Measurements from ENCODE around the gene MAPK4.
"Not testable (repeated sequence)": the region's sequence is repeated elsewhere in the genome, so short reads cannot be mapped to it uniquely, and the experiment has no call there.

The MAPK4 gene

DNA sequence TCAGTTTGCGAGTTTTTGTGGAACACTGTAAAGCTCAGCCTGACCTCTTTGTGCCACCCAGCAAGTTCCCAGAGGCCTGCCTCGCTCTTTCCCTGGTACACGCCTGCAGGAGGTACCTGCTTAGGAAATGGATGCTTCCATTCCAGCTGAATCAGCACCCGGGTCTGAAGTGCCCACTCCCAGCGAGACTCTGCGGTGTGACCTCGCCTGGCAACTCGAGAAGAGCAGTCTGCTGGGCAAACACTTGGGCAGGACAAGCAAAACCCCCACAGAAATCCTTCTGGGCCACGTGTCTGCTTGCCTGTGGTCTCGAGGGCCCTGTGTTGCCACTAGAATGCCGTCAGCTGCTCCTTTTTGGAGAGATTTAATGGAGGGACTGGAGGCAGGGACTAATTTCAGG lies 127.6 kb downstream of the MAPK4 start:
- no peak for DNase-seq (ENCODE audit: low read depth)

DNA sequence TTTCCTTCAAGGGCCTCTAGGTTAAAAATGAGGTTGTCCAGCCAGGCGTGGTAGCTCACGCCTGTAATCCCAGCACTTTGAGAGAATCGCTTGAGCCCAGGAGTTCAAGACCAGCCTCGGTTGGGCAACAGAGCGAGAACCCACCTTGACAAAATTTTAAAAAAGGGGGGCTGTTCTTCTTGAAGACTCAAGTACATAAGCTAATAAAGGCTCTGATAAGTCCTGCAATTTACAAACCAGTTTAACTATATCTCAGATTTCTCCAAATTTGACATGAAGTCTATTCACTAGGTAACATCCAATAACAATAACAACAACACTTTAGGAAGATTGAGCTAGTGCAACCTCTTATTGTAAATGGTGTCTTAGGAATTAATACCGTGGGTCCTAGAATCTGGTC lies 129.7 kb downstream of the MAPK4 start:
- no peak for DNase-seq (ENCODE audit: low read depth)

GRCh38 chr18:50694147-50694546 lies 134.3 kb downstream of the MAPK4 start:
- DNase-seq (ENCODE audit: low read depth) = no peak

DNA sequence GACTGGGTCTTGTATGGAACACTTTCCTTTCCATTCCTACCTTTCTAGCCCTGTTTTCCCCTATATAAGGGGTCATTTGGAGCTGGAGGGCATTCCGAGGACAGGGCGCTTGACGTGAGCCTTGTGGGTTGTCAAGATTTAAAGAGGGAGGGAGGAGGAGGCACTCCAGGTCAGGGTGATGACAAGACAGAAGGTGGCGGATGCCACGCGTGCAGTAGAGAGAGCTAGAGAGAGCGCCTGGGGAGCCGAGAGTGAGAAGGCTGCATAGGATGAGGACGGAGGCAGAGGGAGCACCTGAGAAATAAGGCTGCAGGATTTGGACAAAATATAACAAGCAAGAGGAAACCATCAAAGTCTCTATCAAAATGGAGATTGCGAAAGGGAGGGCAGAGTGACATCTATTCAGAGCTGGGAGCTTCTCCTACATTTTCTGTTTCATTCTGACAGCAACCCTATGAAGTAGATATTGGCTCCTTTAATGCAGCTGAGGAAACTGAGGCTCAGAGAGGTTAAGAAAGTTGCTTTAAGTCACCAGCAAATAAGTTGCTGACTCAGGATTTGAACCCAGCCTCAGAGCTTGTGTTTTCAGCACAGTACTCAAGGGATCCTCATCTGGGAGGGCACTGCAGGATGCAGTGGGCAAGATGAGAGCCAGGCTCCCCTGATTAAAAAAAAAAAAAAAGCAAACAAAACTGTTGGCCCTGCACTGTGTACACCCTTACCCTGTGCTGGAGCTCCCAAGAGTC lies 135.7 kb downstream of the MAPK4 start:
- no peak for DNase-seq (ENCODE audit: low read depth)

DNA sequence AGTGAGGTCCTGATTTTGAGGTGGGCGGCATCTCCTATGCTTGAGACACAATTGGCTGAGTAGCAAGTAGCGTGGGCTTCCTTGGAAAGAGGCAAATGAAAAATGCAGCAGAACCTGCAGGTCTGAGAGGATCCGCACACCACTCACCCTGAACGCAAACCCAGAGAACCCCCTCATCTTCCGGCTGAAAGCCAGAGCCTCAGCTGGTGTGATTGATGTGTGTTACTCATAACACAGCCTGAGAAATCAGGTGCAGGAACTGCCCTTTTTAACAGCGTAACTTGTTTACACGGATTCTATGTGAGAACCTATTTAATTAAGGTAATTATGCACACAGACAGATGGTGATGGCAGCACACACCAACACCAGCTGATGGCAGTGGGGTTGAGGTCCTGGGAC lies 136.5 kb downstream of the MAPK4 start:
- no peak for DNase-seq (ENCODE audit: low read depth)

DNA sequence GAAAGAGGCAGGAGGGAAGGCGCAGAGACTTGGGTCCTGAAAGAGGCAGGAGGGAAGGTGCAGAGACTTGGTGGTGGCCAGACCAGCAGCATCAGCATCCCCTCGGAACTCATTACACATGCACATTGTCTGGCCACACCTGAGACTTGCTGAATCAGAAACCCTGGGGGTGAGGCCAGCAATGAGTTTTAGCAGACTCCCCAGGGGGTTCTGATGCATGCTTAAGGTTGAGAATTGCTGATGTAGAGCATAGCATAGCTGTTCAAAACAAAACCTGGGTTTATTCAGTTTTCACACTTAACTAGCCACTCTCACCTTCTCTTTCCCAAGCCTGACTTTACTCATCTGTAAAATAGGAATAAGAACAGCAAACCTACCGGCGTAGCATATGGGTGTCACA lies 137.0 kb downstream of the MAPK4 start:
- DNase-seq (ENCODE audit: low read depth) = no peak

DNA sequence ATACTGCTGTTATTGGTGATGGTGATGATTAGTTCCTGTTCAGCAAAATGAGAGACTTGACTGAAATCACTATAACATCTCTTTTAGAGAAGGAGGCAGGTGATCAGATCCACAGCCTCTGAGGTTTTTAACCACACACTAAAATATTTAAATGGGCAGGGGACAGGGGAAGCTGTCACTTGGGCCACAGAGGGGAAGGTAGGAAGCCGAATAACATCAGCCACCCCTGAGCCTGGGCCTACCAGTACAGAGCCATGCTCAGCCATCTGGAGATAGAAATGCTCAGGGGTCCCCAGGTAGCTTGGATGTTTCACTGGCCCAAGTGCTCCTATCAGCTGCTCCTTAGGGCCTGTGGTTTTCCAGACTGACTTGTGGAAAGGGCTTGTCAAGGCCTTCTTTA lies 137.6 kb downstream of the MAPK4 start:
- no peak for DNase-seq (ENCODE audit: low read depth)

DNA sequence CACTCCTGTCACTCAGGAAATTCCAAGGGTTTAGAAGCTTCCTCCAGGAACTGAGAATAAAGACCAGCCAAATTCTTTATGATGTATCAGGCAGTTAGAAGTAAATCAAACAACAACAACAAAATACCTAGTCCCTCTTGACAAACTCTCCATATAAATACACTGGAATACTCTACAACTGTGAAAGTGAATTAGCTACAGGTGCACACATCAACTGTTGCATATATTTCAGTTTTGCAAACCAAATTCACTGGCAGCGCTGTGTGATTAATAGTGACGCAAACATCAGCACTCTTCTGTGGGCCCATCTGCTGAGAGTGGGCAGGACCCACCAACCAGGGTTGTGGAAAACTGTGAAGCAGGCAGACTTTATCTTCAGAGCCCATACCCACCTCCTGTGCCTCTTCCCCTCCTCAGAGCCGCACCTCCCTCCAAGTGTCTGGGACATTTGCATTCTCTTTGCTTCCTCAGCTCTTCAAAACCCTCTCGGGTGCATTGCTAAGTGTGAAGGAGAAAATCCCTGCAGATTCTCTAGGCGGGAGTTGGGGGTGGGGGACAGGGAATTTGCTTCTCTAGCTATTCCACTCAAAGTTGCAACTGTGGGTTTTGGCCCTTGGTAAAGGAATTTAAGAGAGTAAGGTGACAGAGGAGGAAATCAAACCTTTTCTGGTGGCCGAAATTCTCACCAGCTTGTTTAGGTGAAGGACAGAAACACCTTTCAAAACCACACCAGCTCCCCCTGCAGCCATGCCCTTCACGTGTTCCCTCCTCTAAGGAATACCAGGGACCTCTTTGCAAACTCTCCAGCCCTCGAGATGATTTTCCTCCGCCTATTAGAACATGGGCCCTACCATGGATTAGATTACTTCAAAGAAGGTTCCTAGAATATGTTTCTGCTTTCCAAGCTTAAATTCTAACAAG lies 140.6 kb downstream of the MAPK4 start:
- DNase-seq (ENCODE audit: low read depth) = no peak

GRCh38 chr18:50704357-50704940 lies 144.6 kb downstream of the MAPK4 start:
- DNase-seq (ENCODE audit: low read depth) = no peak

DNA sequence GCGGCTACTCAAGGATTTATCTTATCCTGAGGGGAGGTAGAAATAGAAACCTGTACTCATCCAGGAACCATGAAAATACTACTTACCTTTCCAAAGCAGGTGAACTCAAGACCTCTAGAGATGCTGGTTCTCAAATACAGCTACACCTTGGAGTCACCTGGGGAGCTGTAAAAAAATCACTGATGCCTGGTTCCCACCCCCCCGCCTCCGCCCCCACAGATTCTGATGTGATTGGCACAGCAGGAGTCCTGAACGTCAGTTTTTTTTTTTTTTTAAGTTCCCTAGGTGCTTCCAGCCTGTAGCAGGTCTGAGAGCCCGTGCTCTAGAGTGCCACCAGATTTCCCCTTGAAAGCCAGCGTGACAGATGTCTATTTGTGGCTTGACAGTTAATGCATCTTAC lies 146.3 kb downstream of the MAPK4 start:
- DNase-seq (ENCODE audit: low read depth) = no peak

DNA sequence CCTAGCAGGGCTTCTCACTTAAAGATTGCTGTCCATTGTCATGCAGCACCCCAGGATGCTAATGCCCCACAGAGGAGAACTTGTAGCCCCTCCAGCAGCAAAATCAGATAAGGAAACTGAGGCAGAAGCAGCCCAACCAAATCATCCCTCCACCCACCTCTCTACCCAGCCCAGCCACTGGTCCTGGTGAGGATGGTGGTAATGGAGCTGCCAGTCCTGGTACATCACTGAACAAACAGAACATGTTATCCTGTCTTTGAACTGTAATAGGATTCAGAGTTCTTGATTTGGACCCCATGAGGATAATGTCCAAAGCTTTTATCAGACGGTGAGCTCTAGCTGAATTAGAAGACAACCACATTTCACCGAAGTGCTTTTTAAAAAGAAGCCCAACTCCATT lies 146.8 kb downstream of the MAPK4 start:
- DNase-seq (ENCODE audit: low read depth) = no peak

DNA sequence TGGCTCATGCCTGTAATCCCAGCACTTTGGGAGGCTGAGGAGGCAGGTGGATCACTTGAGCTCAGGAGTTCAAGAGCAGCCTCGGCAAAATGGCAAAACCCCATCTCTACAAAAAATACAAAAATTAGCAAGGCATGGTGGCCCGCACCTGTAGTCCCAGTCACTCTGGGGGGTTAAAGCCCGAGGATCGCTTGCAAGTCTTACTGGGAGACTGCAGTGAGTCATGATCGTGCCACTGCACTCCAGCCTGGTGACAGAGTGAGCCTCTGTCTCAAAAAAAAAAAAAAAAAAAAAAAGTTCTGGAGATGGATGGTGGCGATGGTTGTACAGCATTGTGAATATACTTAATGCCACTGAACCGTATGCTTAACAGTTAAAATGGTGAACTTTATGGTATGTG lies 147.4 kb downstream of the MAPK4 start:
- not testable (repeated sequence) for DNase-seq (ENCODE audit: low read depth)

DNA sequence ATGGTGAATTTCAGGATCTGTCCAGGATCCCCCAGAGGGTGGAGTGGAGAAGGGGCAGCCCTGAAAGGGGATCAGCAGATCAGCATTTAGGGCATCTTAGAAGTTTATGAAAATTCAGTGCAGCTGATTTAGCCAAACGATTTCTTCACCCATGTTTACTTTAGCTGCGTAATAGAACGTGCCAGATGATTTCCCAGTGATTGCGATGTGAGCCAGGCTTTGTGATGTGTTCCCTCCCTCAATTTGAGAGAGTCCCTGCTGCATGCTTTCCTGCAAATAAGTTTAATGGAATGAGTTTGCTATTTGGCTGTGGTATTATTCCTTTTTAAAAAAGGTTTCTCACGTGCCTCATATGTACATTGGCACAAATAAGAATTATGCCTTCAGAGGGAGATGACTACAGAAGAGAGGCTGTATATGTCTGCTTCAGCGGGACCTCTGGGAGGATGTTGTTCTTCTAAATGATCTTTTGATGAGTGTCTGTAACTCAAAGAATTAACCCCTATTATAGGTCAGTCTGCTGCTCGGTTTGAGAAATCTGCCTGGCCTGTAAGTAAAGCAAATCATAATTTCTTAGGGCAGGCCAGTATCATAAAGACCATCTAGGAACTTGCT lies 148.1 kb downstream of the MAPK4 start:
- no peak for DNase-seq (ENCODE audit: low read depth)

GRCh38 chr18:50709193-50709592 lies 149.3 kb downstream of the MAPK4 start:
- no peak for DNase-seq (ENCODE audit: low read depth)

- no peak for DNase-seq (ENCODE audit: low read depth)
These were observed 151.5 kb downstream of the MAPK4 start for GRCh38 chr18:50711386-50711785.

- DNase-seq (ENCODE audit: low read depth) = no peak
These were observed 156.0 kb downstream of the MAPK4 start for GRCh38 chr18:50715919-50716318.

DNA sequence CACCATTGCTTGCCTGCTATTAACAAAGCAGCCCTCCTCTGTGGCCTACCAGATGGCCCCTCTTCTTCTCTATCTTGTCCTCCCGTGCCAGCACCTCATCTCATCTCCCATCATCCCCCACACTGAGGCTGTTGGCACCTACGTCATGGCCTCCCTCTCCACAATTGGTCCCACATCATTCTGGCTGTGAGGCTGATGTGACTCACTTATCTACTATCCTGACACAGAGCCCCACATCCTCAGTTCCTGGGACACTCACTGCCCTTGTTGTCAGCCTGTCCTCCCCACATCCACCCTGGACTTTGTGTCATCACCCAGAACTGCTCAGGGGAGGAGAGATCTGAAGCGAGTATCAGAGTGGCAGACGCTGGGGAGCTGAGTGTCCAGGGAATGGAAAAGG lies 157.0 kb downstream of the MAPK4 start:
- no peak for DNase-seq (ENCODE audit: low read depth)

DNA sequence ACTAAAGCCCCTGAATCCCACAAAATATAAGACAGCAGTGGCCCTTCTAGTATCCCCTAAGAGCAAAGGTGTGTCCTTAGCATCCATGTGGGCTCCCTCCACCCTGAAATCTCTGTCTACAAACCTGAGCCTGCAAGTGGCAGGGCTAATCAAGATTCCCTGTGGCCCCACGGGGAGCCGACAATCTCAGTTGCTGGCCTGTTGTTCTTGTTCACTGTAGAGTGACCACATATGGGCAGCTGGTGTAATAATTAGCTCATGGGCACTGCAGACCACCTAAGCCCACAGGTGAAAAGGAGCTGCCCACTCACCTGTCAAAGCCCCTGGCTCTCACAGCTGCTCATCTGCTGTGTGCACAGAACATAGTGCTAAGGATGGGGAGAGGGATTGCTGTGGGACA lies 157.7 kb downstream of the MAPK4 start:
- no peak for DNase-seq (ENCODE audit: low read depth)

- no peak for DNase-seq (ENCODE audit: low read depth)
These were observed 159.8 kb downstream of the MAPK4 start for GRCh38 chr18:50719471-50720324.

- DNase-seq (ENCODE audit: low read depth) = no peak
These were observed 160.4 kb downstream of the MAPK4 start for GRCh38 chr18:50720325-50720674.

DNA sequence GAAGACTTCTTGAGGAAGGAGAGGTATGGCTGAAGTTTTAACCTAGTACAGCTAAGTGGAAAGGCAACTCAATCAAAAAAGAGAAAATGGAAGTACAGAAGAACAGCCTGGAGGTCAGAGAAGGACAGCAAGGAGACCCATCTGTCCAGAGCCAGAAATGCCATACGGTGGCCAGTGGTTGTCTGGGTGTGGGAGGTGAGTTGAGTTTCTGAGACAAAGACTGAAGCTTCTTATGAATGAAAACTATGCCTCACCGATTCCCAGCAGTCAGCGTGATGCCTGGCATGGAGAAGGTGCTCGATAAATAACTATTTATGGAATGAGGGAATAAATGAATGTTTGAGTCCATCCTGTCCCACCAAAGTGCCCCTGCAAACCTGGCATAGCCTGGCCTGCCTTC lies 161.1 kb downstream of the MAPK4 start:
- DNase-seq (ENCODE audit: low read depth) = no peak

All from GM04503 (cell line).